Activated CD4-positive, alpha-beta T cell treated with anti-CD3 and anti-CD28 coated beads, Interleukin-2, Interleukin-6, amounts not matched to agents 100 ng/mL and 50 ng/mL, durations not matched to agents 16 hours and 8 hours (primary cell): Measurements from ENCODE around the gene IRF2BP2.
"Not testable (repeated sequence)": the region's sequence is repeated elsewhere in the genome, so short reads cannot be mapped to it uniquely, and the experiment has no call there.

ENCODE experiments used
- DNase-seq: peaks from one replicate; pipeline ENCODE4 v3.0.0-alpha.2; 2020

Gene IRF2BP2

DNA sequence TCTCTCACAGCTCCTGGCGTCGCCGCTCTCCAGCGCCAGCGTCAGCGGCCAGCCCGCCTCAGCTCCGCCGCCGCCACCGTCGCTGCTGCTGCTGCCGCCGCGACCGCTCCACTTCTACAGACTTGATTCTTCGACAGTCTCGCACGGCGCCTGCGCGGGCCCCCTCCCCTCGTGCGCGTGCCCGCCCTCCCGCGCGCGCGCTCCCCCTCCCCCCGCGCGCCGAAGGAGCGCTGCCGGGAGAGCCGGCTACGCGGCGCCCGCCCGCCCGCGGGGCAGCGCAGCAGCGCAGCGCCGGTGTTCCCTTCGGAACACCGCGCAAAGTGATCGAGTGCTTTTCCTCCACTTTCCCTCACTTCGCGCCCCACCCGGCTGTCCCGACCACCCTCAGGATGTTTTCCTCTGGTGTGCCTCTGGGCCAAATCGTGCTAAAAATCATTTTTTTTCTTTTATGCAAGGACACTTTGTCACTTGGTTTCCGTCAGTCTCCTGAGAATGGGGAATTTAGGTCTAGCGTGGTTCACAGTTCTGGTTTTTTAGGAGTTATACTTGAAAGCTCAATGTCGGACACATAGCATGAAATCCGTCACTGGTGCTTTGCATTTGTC lies at the start of gene IRF2BP2:
Gene IRF2BP2, minus strand, starts transcription at position 118 of the 605 bp plus-strand sequence. CDS start 684 bp downstream, outside the sequence.
- DNase-seq, result peak; percentile 90

DNA sequence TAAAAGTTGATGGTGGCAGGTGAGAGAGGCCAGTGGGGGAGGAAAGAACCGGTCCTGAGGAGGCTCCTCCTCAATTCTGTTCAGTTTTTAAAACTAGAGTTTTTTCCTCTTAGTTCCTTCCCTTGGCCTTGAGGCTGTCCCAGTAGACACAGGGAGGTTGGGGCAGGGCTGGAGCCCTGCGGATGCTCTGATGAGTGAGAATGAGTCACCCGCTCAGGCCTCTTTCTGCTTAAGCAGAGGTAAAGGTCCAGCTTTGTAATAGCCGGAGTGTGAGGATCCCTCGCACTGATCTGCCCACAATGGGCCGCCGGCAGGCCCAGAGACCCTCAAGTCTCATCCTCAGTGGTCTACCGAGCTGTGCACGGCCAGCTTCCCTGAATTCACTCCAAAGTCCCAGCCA lies 49.6 kb upstream of the IRF2BP2 start:
- DNase-seq, result no peak

DNA sequence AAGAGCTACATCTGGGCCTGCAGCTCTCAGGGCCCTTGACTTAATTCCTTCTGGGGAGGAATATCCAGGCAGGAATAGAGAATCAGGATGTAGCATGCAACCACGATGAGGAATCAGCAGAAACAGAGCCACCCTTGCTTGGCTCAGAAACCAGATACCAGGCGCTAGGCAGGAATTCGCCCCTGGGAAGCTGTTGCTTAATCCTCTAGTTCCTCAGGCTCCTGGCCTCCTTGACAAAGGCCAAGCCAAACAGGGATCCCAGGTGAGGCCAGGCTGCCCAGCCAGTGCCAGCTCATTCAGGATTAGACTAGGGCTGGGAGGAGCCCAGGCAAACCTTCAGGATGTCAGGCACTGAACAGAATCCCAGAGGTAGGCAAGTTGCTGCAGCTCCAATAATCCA lies 48.2 kb upstream of the IRF2BP2 start:
- no peak for DNase-seq

DNA sequence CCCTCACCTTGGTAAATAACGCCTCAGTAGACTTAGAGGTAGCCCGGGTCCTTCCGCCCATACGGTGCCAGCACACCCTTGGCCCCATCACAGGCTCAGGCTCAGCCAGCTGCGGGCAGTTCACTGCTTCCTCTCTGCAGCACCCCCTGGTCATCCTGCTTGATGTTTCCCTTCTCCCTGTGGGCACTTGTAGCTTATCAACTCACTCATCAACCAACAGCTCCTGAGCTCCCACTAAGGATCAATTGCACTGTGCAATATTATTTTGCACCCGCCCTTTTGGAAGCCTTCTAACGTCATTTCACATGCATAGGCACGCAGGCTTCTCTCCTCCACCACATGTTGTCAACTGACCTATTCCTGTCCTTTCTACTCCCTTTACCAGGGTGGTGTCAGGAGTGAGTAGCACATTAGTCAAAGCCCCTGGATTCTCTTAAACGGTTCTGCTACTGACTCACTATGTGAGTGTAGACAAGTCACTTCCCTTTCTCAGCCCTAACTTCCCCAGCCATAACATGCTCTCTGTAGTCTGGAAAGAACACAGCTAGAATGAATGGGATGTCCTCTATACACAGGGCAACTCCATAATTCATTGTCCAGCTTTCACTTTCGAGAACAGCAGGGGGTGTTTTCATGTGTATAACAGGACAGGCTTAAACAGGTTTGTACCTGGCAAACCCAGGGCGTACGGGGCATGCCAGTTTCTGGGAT lies 47.1 kb upstream of the IRF2BP2 start:
- peak; percentile 25 for DNase-seq

DNA sequence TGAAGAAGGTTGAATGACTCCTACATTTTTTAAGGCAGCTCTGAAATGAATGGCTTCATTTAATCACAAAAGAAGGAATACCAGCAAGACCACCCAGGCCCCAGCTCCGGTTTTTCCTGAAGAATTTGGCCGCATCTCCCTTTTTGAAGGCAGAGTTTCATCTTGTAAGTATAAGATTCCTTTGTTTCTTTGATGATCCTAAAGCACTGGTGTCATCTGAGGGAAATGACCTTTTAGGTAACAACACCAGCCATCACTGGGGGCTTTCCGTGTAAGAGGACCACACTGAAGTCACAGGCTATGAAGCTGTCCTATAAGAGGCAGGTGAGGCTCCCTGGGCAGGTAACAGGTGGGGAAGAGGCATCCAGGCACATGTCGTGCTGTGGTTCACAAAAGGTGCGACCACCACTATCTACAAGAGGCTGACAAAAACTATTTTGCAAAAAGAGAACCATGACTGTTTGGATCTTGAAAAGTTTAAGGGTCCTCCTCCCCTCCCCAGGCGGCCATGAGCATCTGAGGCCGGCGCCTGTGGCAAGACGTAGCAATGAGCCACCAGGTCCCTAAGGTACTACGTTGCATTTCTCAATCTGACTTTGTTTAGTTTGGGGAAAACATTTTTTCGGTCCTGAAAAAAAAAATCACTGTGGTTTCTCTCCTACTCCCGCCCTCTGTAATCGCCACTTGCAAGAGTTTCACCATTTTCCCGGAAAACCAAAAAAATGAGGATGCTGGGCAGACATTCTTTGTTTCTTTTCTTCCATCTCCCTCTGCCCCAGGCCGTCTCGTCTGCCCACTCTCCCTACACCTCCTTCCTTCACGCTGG lies 46.3 kb upstream of the IRF2BP2 start:
- no peak for DNase-seq

DNA sequence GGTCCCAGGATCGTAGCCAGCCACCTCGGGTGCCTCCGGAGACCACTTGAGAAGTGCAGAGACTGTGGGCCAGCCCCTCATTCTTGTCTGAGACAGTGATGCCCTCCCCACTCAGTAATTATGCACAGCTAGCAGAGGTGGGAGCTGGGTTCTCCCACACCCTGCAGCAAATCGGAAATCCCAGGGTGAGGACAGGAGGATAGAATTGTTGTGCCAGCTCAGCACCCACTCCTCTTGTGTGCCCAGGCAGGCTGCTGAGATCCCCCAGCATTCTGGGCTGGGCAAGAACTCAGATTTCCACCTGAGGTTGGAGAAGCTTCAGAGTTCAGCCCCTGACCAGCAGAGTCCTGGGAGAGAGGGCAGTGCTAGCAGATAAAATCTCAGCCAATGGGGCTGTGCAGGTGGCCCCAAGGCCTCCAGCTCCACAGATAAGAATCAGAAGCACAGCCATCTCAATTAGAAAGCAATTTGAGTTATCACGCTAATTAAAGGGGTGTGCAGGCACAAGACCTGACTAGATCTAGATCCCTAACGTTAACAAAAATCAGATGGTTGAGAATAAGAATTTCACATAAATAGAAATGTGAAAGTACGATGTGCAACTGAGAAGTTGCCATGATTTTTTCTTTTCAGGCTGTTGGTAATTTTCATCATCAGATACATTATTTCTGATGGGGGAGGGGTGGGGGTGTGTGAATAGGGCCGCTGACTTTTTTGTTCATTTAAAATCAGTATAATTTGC lies 45.5 kb upstream of the IRF2BP2 start:
- no peak for DNase-seq

DNA sequence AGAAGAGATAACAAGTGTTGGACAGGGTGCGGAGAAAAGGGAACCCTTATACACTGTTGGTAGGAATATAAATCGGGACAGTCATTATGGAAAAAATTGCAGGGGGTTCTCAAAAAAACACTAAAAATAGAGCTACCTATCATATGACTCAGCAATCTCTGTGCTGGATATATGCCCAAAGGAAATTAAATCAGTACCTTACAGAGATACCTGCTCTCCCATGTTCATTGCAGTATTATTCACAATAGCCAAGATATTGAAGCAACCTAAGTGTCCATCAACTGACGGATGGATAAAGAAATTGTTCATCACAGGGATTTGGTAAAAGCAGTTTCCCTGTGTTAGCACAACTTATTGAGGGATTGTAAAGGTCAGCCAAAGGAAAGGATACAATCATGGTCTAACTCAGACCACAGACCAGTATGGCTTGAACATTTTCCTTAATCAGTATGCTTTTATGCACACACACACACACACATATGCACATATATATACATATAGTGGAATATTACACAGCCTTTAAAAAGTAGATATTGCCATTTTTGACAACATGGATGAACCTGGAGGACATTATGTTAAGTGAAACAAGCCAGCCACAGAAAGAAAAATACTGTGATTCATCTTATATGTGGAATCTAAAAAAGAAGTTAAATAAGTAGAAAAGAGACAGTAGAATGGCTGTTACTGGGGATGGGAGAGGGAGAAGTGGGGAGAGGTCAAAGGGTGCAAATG lies 44.2 kb upstream of the IRF2BP2 start:
- no peak for DNase-seq

DNA sequence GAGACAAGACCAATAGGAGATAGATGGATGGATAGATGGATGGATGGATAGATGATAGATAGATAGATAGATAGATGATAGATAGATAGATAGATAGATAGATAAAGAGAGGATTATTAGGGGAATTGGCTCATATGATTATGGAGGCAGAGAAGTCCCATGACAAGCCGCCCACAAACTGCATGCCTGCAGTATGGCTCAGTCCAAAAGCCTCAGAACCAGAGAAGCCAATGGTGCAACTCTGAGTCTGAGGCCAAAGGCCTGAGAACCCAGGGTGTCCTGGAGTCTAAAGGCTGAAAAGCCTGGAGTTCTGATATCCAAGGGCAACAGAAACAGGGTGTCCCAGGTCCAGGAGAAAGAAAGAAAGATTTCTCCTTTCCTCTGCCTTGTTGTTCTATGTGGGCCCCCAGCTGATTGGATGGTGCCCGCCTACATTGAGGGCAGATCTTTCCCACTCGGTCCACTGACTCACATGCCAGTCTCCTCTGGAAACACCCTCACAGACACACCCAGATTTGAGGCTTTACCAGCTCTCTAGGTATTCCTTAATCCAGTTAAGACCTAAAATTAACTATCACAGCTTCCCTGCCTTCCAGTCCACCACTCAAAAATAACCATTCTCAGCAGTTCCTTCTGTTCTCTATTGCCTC lies 39.6 kb upstream of the IRF2BP2 start:
- no peak for DNase-seq

DNA sequence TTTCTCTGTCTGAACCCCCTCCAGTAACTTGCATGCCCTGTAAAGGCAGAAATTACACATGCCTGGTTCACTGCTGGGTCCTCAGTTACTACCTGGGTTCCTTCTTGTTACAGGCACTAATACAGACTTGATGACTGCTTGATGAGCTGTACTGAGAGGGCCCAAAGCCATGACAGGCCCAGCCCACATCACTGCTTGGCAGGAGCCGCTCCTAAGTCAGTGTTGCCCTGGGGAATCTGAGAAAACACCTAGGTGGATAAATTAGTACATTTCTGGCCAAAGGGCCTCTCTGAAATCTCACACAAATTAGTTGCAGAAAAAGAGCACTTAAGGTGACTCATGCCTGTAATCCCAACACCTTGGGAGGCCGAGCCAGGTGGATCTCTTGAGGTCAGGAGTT lies 37.8 kb upstream of the IRF2BP2 start:
- no peak for DNase-seq

DNA sequence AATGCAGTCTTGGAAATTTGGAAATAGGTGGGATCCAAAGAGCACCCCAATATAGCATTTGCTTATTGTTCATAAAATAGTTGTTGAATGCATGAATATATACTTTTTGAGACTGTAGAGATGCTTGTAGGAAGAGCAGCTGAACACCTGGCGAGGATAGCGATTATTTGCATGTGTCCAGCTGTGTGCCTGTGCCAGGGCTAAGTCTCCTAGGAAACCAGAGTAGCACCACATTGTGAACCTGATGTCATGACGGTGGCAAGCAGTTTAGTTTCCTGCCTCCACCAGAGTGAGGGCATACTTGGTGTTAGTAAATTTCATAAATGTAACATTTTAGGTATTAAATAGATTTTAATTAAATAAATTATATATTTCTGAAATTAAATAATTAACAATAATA lies 37.3 kb upstream of the IRF2BP2 start:
- no peak for DNase-seq

DNA sequence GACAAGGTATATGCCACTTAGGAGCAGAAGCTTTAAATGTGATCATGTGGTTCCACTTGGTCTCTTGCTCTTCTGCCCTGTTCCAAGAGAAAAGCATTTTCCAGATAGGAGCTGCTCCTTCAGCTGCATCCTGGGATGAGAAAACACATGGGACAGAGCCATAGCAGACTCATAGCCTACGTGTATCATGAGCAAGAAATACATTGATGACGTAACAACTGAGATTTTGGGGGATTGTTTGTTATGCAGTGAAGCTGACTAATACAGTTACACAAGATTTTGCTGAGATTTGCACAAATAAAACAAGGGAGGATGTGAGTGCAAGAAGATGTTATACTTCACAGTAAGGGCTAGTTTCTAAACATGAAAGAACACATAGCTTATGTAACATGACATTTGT lies 36.0 kb upstream of the IRF2BP2 start:
- DNase-seq, result no peak

DNA sequence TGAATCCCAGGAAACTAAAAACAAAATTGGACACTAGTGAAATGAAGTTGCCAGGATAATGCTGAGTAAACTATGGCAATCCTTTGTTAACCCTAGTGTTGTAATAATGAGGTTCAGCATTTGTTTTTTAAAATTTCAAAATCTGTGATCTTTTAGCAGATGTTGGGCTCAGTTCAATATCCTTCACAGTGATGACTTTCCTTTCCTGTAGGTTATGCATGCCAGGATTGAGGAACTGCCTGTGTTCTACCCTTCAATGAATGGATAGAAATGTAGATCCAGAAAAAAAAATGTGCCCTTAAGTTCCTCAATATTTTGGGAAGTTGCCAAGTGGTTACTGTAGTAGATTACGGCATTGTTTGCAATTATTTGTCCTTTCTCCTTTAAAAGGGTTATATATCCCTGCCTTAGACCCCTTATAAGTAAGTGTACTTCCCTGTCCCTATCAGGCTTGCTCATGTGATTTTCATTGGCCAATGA lies 35.5 kb upstream of the IRF2BP2 start:
- no peak for DNase-seq

DNA sequence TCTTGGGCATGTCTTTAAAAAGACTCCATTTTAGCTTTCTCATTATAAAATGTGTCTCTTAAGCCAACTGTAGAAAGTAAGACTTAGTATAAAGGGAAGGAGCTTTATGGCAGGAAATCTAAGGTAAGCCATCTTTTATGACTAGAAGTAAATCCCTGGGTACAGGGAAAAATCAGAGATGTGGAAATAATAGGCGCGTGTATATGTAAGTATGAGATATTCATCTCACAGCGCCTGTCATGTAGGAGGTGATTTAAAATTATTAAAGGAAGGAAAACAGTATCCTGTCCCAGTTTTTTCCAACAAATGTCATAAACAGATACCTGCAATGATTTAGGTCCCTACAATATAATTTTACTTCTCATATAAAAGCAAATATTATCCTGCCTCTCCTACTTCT lies 35.0 kb upstream of the IRF2BP2 start:
- DNase-seq, result no peak

DNA sequence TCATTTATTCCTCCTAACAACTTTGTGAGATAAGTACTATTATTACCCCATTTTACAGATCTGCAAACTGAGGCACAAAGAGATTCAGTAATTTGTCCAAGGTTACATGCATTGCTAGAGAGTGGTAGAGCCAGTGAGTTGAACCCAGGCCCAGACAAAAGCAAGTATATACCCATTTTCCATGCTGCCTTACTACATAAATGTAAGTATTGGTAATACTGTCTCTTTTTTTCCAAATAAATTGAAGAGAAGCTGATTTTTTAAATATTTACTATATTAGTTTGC lies 33.8 kb upstream of the IRF2BP2 start:
- no peak for DNase-seq

DNA sequence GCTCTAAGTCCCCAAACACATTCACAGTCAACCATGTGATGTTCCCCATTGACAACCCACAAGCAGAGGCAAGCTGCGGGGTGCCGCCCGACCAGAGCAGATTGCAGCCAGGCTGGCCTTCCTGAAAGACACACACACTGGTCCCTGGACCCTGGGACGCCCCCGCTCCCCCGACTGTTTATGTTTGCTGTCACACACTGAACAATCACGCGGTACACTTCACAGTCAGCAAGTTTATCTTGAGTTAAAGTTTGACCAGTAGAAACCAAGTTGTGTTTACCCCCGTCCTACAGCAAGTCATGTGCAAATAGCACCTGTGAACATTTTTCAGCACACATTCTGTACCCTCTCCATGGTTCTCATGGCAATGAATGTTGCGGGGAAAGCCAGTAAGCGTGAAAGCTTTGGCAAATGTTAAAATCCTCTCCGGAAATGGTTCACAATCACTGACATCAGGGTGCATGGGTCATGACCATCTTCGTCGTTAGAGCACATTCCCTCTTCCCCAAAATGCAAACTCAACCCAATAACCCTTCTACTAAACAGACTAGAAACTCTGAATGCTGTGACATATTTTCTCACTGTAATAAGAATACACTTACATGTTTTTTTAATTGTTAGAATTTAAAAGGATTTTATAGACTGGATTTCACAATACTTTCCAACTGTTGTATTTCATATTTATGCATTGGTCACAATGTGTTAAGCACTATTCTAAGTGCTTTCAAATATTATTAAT lies 33.3 kb upstream of the IRF2BP2 start:
- DNase-seq, result no peak

DNA sequence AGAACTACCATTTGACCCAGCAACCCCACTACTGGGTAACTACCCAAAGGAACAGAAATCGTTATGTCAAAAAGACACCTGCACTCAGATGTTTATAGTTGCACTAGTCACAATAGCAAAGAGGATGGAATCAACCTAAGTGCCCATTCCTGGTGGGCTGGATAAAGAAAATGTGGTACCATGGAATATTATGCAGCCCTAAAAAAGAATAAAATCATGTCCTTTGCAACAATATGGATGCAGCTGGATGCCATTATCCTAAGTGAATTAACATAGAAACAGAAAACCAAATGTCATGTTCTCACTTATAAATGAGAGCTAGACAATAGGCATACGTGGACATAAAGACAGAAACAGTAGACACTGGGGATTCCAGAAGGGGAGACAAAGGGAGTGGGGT lies 32.5 kb upstream of the IRF2BP2 start:
- DNase-seq, result no peak

DNA sequence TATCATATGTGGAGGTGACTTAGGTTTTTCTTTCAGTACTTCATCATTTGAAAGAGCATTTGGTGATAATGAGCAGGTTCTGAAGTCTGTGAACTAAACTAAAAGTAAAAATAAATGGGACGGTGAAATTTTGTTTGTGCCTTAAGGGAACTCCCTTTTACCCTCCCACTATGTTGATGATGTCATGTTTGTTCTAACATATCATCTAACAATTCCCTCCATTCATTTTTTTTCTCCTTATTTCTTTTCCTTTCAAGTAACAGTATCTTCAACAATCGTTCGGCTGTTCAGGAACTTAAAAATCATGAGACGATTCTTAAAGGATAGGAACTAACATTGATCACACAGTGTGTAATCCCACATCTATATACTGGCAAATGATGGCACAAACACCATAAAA lies 30.0 kb upstream of the IRF2BP2 start:
- DNase-seq, result no peak

DNA sequence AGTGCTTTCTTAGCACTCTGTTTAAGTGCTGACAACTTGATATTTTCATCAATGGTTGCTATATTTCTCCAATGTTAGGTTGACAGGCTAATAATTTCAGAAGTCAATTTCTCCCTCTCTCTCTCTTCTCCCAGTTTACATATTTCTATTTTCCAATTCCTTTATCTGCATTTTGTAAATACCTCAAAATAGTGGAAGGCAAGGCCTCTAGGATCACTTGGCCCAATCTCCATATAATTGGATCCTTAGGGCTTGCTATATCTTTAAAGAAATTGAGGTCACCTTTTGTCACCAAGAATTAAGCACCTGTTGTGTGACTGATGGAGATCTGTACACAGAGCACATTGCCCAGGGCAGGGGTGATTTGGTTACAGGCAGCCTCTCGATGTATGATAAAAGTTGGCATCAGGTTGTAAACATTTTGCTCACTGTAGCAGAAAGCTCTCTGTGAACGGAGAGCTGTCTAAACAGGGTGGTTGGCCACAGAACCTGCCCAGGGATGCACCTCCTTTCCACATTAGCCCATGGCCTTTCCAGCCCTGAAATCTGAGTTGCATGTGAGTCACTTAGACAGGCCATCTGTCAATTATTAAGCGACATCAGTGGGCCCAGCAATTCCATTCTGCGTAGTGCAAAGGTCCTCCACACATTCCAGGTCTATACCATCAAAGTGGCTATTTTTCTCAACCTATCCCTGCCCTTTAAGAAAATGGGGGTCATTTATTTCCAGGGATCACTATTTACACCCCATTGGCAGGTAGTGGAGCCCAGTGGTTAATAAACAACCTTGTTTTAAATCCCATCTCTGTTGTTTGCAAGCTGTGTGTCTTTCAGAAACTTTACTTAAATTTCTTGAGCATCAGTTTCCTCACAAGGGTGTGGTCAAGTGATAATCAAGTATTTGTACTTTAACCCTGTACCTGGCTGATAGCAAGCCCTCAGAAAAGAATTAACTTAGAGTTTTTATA lies 29.1 kb upstream of the IRF2BP2 start:
- no peak for DNase-seq

DNA sequence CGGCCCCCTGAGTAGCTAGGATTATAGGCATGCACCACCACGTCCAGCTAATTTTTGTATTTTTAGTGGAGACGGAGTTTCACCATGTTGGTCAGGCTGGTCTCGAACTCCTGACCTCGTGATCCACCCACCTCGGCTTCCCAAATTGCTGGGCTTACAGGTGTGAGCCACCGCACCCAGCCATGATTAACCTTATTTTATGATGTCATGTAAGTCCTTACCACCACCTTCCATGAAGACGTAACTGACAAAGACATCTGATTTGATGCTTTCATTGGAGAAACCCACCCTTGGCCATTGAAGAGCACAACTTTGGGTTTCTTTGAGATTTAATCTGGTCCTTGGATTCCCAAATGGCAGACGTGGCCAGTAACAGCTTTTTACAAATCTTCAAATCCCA lies 24.9 kb upstream of the IRF2BP2 start:
- not testable (repeated sequence) for DNase-seq

DNA sequence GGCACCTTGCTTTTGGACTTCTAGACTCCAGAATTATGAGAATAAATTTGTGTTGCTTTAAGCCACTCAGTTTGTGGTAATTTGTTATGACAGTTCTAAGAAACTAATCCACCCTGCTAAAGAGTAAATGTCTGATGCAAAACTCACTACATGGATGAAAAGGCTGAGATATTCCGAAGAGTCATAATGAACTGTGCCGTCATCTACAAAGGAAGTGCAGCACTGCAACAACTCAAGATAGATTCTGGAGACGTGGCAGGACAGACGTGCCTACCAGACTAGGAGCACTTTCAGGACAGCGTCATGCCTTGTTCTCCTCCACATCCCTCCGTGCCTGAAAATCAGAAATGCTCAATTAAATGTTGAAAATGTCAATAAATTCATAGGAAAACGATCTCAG lies 24.4 kb upstream of the IRF2BP2 start:
- peak; percentile 33 for DNase-seq
